ENCODE data around the gene GLYATL3. TPM values are rescaled to one million over a fixed set of nuclear protein-coding genes. Genes with fewer than 3 reads are reported as not detected.
A peak's percentile ranks its signal among the peaks of the same experiment; 100 is the strongest.

Gene GLYATL3
- total and polyA plus RNA-seq, 7 donors = not detected

GRCh38 chr6:49564552-49564951 lies 64.8 kb downstream of the GLYATL3 start:
- WGBS, 3 donors = 82 to 94% (median 88%) methylated on average over 1 of the region's 1 CpG
- intact Hi-C loops (cut with DNase I) = no loop called here

GRCh38 chr6:49565261-49565660 lies 65.5 kb downstream of the GLYATL3 start:
- H3K27ac ChIP-seq = peak overlapping the region; percentile 48
- WGBS, 3 donors = 38 to 47% (median 40%) methylated on average over 2 of the region's 2 CpGs
- H3K36me3 ChIP-seq (ENCODE audit: insufficient read depth in 1 of 2, low read depth in 1 of 2) = no peaks in the 10 kb centered on the region
- H3K4me3 ChIP-seq = no peak overlapping the region
- TF ChIP-seq CTCF (IDR thresholded peaks at IDR 0.05) = no peak
- no peaks in the 10 kb centered on the region for H3K27me3 ChIP-seq (ENCODE audit: insufficient read depth in 3 of 3, low read length in 2 of 3)
- H3K9me3 ChIP-seq = no peaks in the 10 kb centered on the region
- DNase-seq = no peak
- no peaks in the 10 kb centered on the region for H3K4me1 ChIP-seq
- intact Hi-C loops (cut with DNase I) = loop anchor here in 1 of 2 donors (5.0 kb wide), 1 partner anchor 1607 kb away; no protein-coding TSS in a partner anchor
- no peak for ATAC-seq

More at GRCh38 chr6:49564552-49564951, 64.8 kb downstream of the GLYATL3 start:
- H3K36me3 ChIP-seq (ENCODE audit: insufficient read depth in 1 of 2, low read depth in 1 of 2) = no peaks in the 10 kb centered on the region
- ATAC-seq (no peak), DNase-seq (no peak)
- H3K27ac ChIP-seq = no peak overlapping the region
- no peaks in the 10 kb centered on the region for H3K4me1 ChIP-seq
- H3K4me3 ChIP-seq = no peak overlapping the region
- H3K9me3 ChIP-seq = no peaks in the 10 kb centered on the region
- H3K27me3 ChIP-seq (ENCODE audit: insufficient read depth in 3 of 3, low read length in 2 of 3) = no peaks in the 10 kb centered on the region
- no peak for TF ChIP-seq CTCF (IDR thresholded peaks at IDR 0.05)

GRCh38 chr6:49565855-49566254 lies 66.1 kb downstream of the GLYATL3 start:
- Histone ChIP-seq H3K4me3 (no peak overlapping the region), H3K9me3 (no peaks in the 10 kb centered on the region), H3K27ac (peak overlapping the region; percentile 48), H3K36me3 (ENCODE audit: insufficient read depth in 1 of 2, low read depth in 1 of 2) (no peaks in the 10 kb centered on the region), H3K27me3 (ENCODE audit: insufficient read depth in 3 of 3, low read length in 2 of 3) (no peaks in the 10 kb centered on the region), H3K4me1 (no peaks in the 10 kb centered on the region)
- DNase-seq = no peak
- WGBS, 3 donors = 66 to 74% (median 69%) methylated on average over 10 of the region's 10 CpGs
- no peak for TF ChIP-seq CTCF (IDR thresholded peaks at IDR 0.05)
- intact Hi-C loops (cut with DNase I) = loop anchor here in 1 of 2 donors (5.0 kb wide), 1 partner anchor 1606 kb away; no protein-coding TSS in a partner anchor
- ATAC-seq = no peak

- ATAC-seq (no peak), DNase-seq (no peak)
- no peaks in the 10 kb centered on the region for H3K9me3 ChIP-seq
- no peak overlapping the region for H3K4me3 ChIP-seq
- intact Hi-C loops (cut with DNase I) = loop anchor here in 1 of 2 donors (5.0 kb wide), 1 partner anchor 38 kb away; no protein-coding TSS in a partner anchor
- no peaks in the 10 kb centered on the region for H3K4me1 ChIP-seq
- WGBS, 3 donors = 22 to 26% (median 23%) methylated on average over 6 of the region's 6 CpGs
- H3K27ac ChIP-seq = no peak overlapping the region
- H3K27me3 ChIP-seq (ENCODE audit: insufficient read depth in 3 of 3, low read length in 2 of 3) = no peaks in the 10 kb centered on the region
- no peak for TF ChIP-seq CTCF (IDR thresholded peaks at IDR 0.05)
- no peaks in the 10 kb centered on the region for H3K36me3 ChIP-seq (ENCODE audit: insufficient read depth in 1 of 2, low read depth in 1 of 2)
Observed at GRCh38 chr6:49570474-49571079, 70.9 kb downstream of the GLYATL3 start.

- no peak overlapping the region for H3K4me3 ChIP-seq
- intact Hi-C loops (cut with DNase I) = no loop called here
- no peaks in the 10 kb centered on the region for H3K9me3 ChIP-seq
- TF ChIP-seq CTCF (IDR thresholded peaks at IDR 0.05) = no peak
- DNase-seq (no peak), ATAC-seq (no peak)
- no peak overlapping the region for H3K27ac ChIP-seq
- no peaks in the 10 kb centered on the region for H3K27me3 ChIP-seq (ENCODE audit: insufficient read depth in 3 of 3, low read length in 2 of 3)
- 83 to 98% (median 91%) methylated on average over 1 of the region's 1 CpG for WGBS, 3 donors
- no peaks in the 10 kb centered on the region for H3K4me1 ChIP-seq
- H3K36me3 ChIP-seq (ENCODE audit: insufficient read depth in 1 of 2, low read depth in 1 of 2) = no peaks in the 10 kb centered on the region
Observed at GRCh38 chr6:49576618-49577017, 76.9 kb downstream of the GLYATL3 start.
